Natural killer cell (primary cell): ENCODE measurements around the gene GAB2. TPM values are rescaled to one million over a fixed set of nuclear protein-coding genes. Genes with fewer than 3 reads are reported as not detected.
A peak's percentile ranks its signal among the peaks of the same experiment; 100 is the strongest.

Source experiments
- ATAC-seq, 3 donors: fragments of 150-1000 bp in 2 of 3; fragments of 200-7000 bp in 1 of 3; cut with Tn5 transposase; 1 replicate in 1 of 3; 2 replicates in 2 of 3; pipeline ENCODE4 v1.10.0; 2021; ENCODE audit warnings: mild to moderate bottlenecking in 2 of 3, moderate library complexity in 2 of 3
- DNase-seq, 2 donors: peaks; one replicate each; pipeline versions ENCODE4 v3.0.0 to v3.0.0-alpha.2; 2013 to 2021; ENCODE audit warnings: mixed read lengths in 1 of 2
- H3K27ac ChIP-seq: one replicate; pipeline ENCODE4 v1.5.1; 2013; ENCODE audit warnings: mild to moderate bottlenecking, low read length
- H3K27me3 ChIP-seq: one replicate; pipeline ENCODE4 v1.6.1; 2013; ENCODE audit warnings: low read length; ENCODE audit not compliant: control insufficient read depth, insufficient read depth
- H3K36me3 ChIP-seq: one replicate; pipeline ENCODE4 v1.6.1; 2013; ENCODE audit warnings: low read length; ENCODE audit not compliant: control insufficient read depth, insufficient read depth
- H3K4me1 ChIP-seq: one replicate; pipeline ENCODE4 v1.6.1; 2013; ENCODE audit warnings: low read length; ENCODE audit not compliant: control insufficient read depth, insufficient read depth
- H3K4me3 ChIP-seq: one replicate; pipeline ENCODE4 v1.5.1; 2013; ENCODE audit warnings: low read length
- H3K9me3 ChIP-seq: one replicate; pipeline ENCODE4 v1.6.1; 2013; ENCODE audit warnings: low read length; ENCODE audit not compliant: control insufficient read depth, insufficient read depth
- H3K27ac Mint-ChIP-seq, 2 donors: one replicate each; pipeline ENCODE4 v1.8.0; 2022; ENCODE audit warnings: mild to moderate bottlenecking in 2 of 2, mixed read lengths in 2 of 2, moderate library complexity in 1 of 2
- H3K27me3 Mint-ChIP-seq, 2 donors: one replicate each; pipeline ENCODE4 v1.8.0; 2022; ENCODE audit warnings: low read depth in 2 of 2, mixed read lengths in 2 of 2
- H3K36me3 Mint-ChIP-seq: one replicate; pipeline ENCODE4 v1.8.0; 2022; ENCODE audit warnings: mixed read lengths
- H3K4me1 Mint-ChIP-seq, 2 donors: one replicate each; pipeline ENCODE4 v1.8.0; 2022; ENCODE audit warnings: mixed read lengths in 2 of 2
- H3K4me3 Mint-ChIP-seq: one replicate; pipeline ENCODE4 v1.8.0; 2022; ENCODE audit warnings: mild to moderate bottlenecking, moderate library complexity, mixed read lengths
- H3K9me3 Mint-ChIP-seq, 2 donors: one replicate each; pipeline ENCODE4 v1.8.0; 2022; ENCODE audit warnings: mixed read lengths in 2 of 2
- CTCF ChIP-seq: fragments of 200-600 bp; IDR thresholded peaks from one replicate; pipeline ENCODE4 v1.8.0; 2022; ENCODE audit warnings: antibody characterized with exemption
- WGBS: methylation state at CpG from one replicate; pipeline ENCODE4 v1.1.7; 2013; ENCODE audit warnings: missing lambda C conversion rate; ENCODE audit not compliant: insufficient coverage; 5-methylcytosine and 5-hydroxymethylcytosine counted together
- intact Hi-C: fragments of 100-400 bp; cut with micrococcal nuclease; formaldehyde crosslinking; loops from one replicate; pipeline ENCODE4 v1.14.2; 2022
- total RNA-seq, 4 donors: library from RNA; stranded (reverse); fragments of 120-200 nt in 1 of 4; gene quantifications; one replicate each; pipeline versions ENCODE4 v1.2.3 to v1.2.4, GENCODE V29; 2013 to 2022

Gene GAB2
- total RNA-seq, 3 donors from 2014 or later (not counting 1 experiment from before 2014, with no cell fraction given) = 4.3 to 58.4 (median 8.1) TPM

GRCh38 chr11:78220218-78221157 lies 197.1 kb downstream of the GAB2 start:
- intact Hi-C loops = no loop called here
- Mint-ChIP-seq H3K4me1 (no peaks in the 10 kb centered on the region), H3K4me3 (no peak overlapping the region), H3K27me3 (no peaks in the 10 kb centered on the region), H3K27ac (no peak overlapping the region), H3K9me3 (no peaks in the 10 kb centered on the region), H3K36me3 (no peaks in the 10 kb centered on the region)
- no peak for TF ChIP-seq CTCF
- no peaks in the 10 kb centered on the region for H3K4me1 ChIP-seq
- no peak overlapping the region for H3K4me3 ChIP-seq
- H3K27ac ChIP-seq = no peak overlapping the region
- peaks cover 8% of the 10 kb centered on the region for H3K36me3 ChIP-seq
- no peak for ATAC-seq
- no peak for DNase-seq
- WGBS = 94% methylated on average over 14 of the region's 14 CpGs
- no peaks in the 10 kb centered on the region for H3K9me3 ChIP-seq
- no peaks in the 10 kb centered on the region for H3K27me3 ChIP-seq

GRCh38 chr11:78219493-78220217 lies 198.0 kb downstream of the GAB2 start:
- no peaks in the 10 kb centered on the region for H3K36me3 Mint-ChIP-seq
- H3K4me3 Mint-ChIP-seq = no peak overlapping the region
- WGBS = 86% methylated on average over 7 of the region's 7 CpGs

GRCh38 chr11:78218707-78219492 lies 198.7 kb downstream of the GAB2 start:
- ATAC-seq (no peak), DNase-seq (no peak)
- H3K4me1 Mint-ChIP-seq = no peaks in the 10 kb centered on the region
- intact Hi-C loops = no loop called here
- peak overlapping the region in 1 of 2 donors; percentile 20 for H3K27ac Mint-ChIP-seq
- H3K36me3 Mint-ChIP-seq = no peaks in the 10 kb centered on the region
- no peak for TF ChIP-seq CTCF
- H3K27me3 Mint-ChIP-seq = no peaks in the 10 kb centered on the region
- no peaks in the 10 kb centered on the region for H3K9me3 Mint-ChIP-seq
- Histone ChIP-seq H3K4me1 (no peaks in the 10 kb centered on the region), H3K27me3 (no peaks in the 10 kb centered on the region), H3K36me3 (peaks cover 16% of the 10 kb centered on the region), H3K9me3 (no peaks in the 10 kb centered on the region), H3K27ac (no peak overlapping the region), H3K4me3 (no peak overlapping the region)
- no peak overlapping the region for H3K4me3 Mint-ChIP-seq
- WGBS = 91% methylated on average over 11 of the region's 11 CpGs

More at GRCh38 chr11:78219493-78220217, 198.0 kb downstream of the GAB2 start:
- Histone ChIP-seq H3K36me3 (peaks cover 12% of the 10 kb centered on the region), H3K9me3 (no peaks in the 10 kb centered on the region), H3K27ac (no peak overlapping the region), H3K27me3 (no peaks in the 10 kb centered on the region), H3K4me3 (no peak overlapping the region), H3K4me1 (no peaks in the 10 kb centered on the region)
- H3K4me1 Mint-ChIP-seq = no peaks in the 10 kb centered on the region
- TF ChIP-seq CTCF = no peak
- no peak overlapping the region for H3K27ac Mint-ChIP-seq
- intact Hi-C loops = no loop called here
- DNase-seq = no peak
- H3K27me3 Mint-ChIP-seq = no peaks in the 10 kb centered on the region
- ATAC-seq = no peak
- H3K9me3 Mint-ChIP-seq = no peaks in the 10 kb centered on the region
